Measurements from ENCODE around the gene LRRC73. TPM values are rescaled to one million over a fixed set of nuclear protein-coding genes. Genes with fewer than 3 reads are reported as not detected.
A peak's percentile ranks its signal among the peaks of the same experiment; 100 is the strongest.

LRRC73 gene
- total RNA-seq, 4 donors from 2014 or later: 1.2 to 1.5 TPM; not detected in 2

GRCh38 chr6:43488667-43489276 lies 21.4 kb downstream of the LRRC73 start:
- Histone ChIP-seq H3K9me3 (no peaks in the 10 kb centered on the region), H3K27me3 (no peaks in the 10 kb centered on the region), H3K27ac (no peak overlapping the region), H3K4me3 (no peak overlapping the region), H3K36me3 (no peaks in the 10 kb centered on the region), H3K4me1 (peaks cover 0 to 13% of the 10 kb centered on the region in 2 donors)
- intact Hi-C loops (cut with DNase I; ENCODE audit: low total_unique reads): no loop called here
- no peak for DNase-seq
- TF ChIP-seq CTCF (IDR thresholded peaks at IDR 0.05) (no peak), POLR2A (IDR thresholded peaks at IDR 0.05) (no peak)

GRCh38 chr6:43481591-43482236 lies 28.4 kb downstream of the LRRC73 start:
- intact Hi-C loops (cut with DNase I; ENCODE audit: low total_unique reads): no loop called here
- Histone ChIP-seq H3K27me3 (no peaks in the 10 kb centered on the region), H3K9me3 (no peaks in the 10 kb centered on the region), H3K36me3 (no peaks in the 10 kb centered on the region), H3K4me1 (peaks cover 0 to 8% of the 10 kb centered on the region in 2 donors), H3K27ac (no peak overlapping the region), H3K4me3 (no peak overlapping the region)
- TF ChIP-seq CTCF (IDR thresholded peaks at IDR 0.05) (no peak), POLR2A (IDR thresholded peaks at IDR 0.05) (no peak)
- DNase-seq: no peak

GRCh38 chr6:43481075-43481474 lies 29.1 kb downstream of the LRRC73 start:
- DNase-seq: no peak
- H3K27ac ChIP-seq: no peak overlapping the region
- no peaks in the 10 kb centered on the region for H3K36me3 ChIP-seq
- peaks cover 0 to 8% of the 10 kb centered on the region in 2 donors for H3K4me1 ChIP-seq
- no peak overlapping the region for H3K4me3 ChIP-seq
- TF ChIP-seq CTCF (IDR thresholded peaks at IDR 0.05) (no peak), POLR2A (IDR thresholded peaks at IDR 0.05) (no peak)
- H3K9me3 ChIP-seq: no peaks in the 10 kb centered on the region
- intact Hi-C loops (cut with DNase I; ENCODE audit: low total_unique reads): no loop called here
- no peaks in the 10 kb centered on the region for H3K27me3 ChIP-seq

- intact Hi-C loops (cut with DNase I; ENCODE audit: low total_unique reads): no loop called here
- Histone ChIP-seq H3K4me3 (peak overlapping the region; percentile 52 to 83), H3K27me3 (no peaks in the 10 kb centered on the region), H3K27ac (peak overlapping the region; percentile 75 to 82), H3K9me3 (no peaks in the 10 kb centered on the region), H3K36me3 (no peaks in the 10 kb centered on the region), H3K4me1 (peaks cover 0 to 8% of the 10 kb centered on the region in 2 donors)
- no peak for DNase-seq
- no peak for TF ChIP-seq CTCF (IDR thresholded peaks at IDR 0.05)
- no peak for TF ChIP-seq POLR2A (IDR thresholded peaks at IDR 0.05)
Measured at GRCh38 chr6:43478008-43478372, 32.2 kb downstream of the LRRC73 start.

GRCh38 chr6:43477235-43478007 lies 32.7 kb downstream of the LRRC73 start, which contains the start of gene TJAP1:
Gene TJAP1 (plus strand): TSS chr6:43477570. CDS start chr6:43499002, 21,432 bp downstream.
- peaks cover 0 to 8% of the 10 kb centered on the region in 2 donors for H3K4me1 ChIP-seq
- H3K27ac ChIP-seq: peak within 1 kb of the TSS; percentile 75 to 82
- peak within 1 kb of the TSS; percentile 52 to 83 for H3K4me3 ChIP-seq
- H3K36me3 ChIP-seq: no peaks in the 10 kb centered on the region
- H3K9me3 ChIP-seq: no peaks in the 10 kb centered on the region
- peak; percentile 93 to 95 for DNase-seq
- H3K27me3 ChIP-seq: no peaks in the 10 kb centered on the region
- TF ChIP-seq CTCF (IDR thresholded peaks at IDR 0.05) (peak in 1 of 4 experiments; percentile 3), POLR2A (IDR thresholded peaks at IDR 0.05) (peak; percentile 60 to 64)
- intact Hi-C loops (cut with DNase I; ENCODE audit: low total_unique reads): no loop called here

Measured in uterus (tissue), 4 donors.